CD8-positive, alpha-beta memory T cell (primary cell): Measurements from ENCODE around the gene SIM2. TPM values are rescaled to one million over a fixed set of nuclear protein-coding genes. Genes with fewer than 3 reads are reported as not detected.

Source experiments
- CTCF ChIA-PET: fragments of 350-600 bp; sonication (Branson Sonifier 250); formaldehyde crosslinking; loops from one replicate; lab custom pipeline; 2021; ENCODE audit warnings: antibody characterized with exemption; lab: Charles Lee
- POLR2A ChIA-PET: fragments of 350-600 bp; sonication (Branson Sonifier 250); formaldehyde crosslinking; loops from one replicate; lab custom pipeline; 2021; ENCODE audit warnings: antibody characterized with exemption; lab: Charles Lee
- DNase-seq, 5 donors: peaks; one replicate each; pipeline versions ENCODE4 v3.0.0 to v3.0.0-alpha.2; 2020 to 2022; ENCODE audit warnings: mixed read lengths in 1 of 5
- H3K27ac ChIP-seq: one replicate; pipeline ENCODE4 v1.7.0; 2013; ENCODE audit warnings: low read depth, mild to moderate bottlenecking, low read length, moderate library complexity
- H3K27me3 ChIP-seq: 2 replicates; pipeline ENCODE4 v1.7.0; 2013; ENCODE audit warnings: low read length, mild to moderate bottlenecking; ENCODE audit not compliant: insufficient read depth, poor library complexity, severe bottlenecking
- H3K36me3 ChIP-seq: 2 replicates; pipeline ENCODE4 v1.7.0; 2013; ENCODE audit warnings: mild to moderate bottlenecking, low read length, moderate library complexity; ENCODE audit not compliant: insufficient read depth
- H3K4me1 ChIP-seq: 2 replicates; pipeline ENCODE4 v1.7.0; 2013; ENCODE audit warnings: mild to moderate bottlenecking, low read length, moderate library complexity; ENCODE audit not compliant: insufficient read depth
- H3K4me3 ChIP-seq: 2 replicates; pipeline ENCODE4 v1.7.0; 2013; ENCODE audit warnings: mild to moderate bottlenecking, low read length
- H3K9me3 ChIP-seq: 2 replicates; pipeline ENCODE4 v1.7.0; 2013; ENCODE audit warnings: mild to moderate bottlenecking, low read length
- H3K27ac Mint-ChIP-seq, 8 donors: one replicate each; pipeline ENCODE4 v1.8.0; 2020 to 2021; ENCODE audit warnings: mixed read lengths in 8 of 8, mild to moderate bottlenecking in 6 of 8, inconsistent platforms in 3 of 8, moderate library complexity in 3 of 8
- H3K27me3 Mint-ChIP-seq, 2 donors: one replicate each; pipeline ENCODE4 v1.8.0; 2020 to 2021; ENCODE audit warnings: mixed read lengths in 2 of 2, mild to moderate bottlenecking in 1 of 2, moderate library complexity in 1 of 2
- H3K36me3 Mint-ChIP-seq, 3 donors: one replicate each; pipeline ENCODE4 v1.8.0; 2020 to 2021; ENCODE audit warnings: mixed read lengths in 3 of 3, inconsistent platforms in 1 of 3, mild to moderate bottlenecking in 1 of 3
- H3K4me1 Mint-ChIP-seq, 3 donors: one replicate each; pipeline ENCODE4 v1.8.0; 2020 to 2021; ENCODE audit warnings: mixed read lengths in 3 of 3, inconsistent platforms in 1 of 3, mild to moderate bottlenecking in 1 of 3
- H3K4me3 Mint-ChIP-seq, 7 donors: one replicate each; pipeline ENCODE4 v1.8.0; 2020 to 2021; ENCODE audit warnings: mixed read lengths in 7 of 7, mild to moderate bottlenecking in 6 of 7, moderate library complexity in 4 of 7, inconsistent platforms in 2 of 7
- H3K9me3 Mint-ChIP-seq, 5 donors: one replicate each; pipeline ENCODE4 v1.8.0; 2020 to 2022; ENCODE audit warnings: mixed read lengths in 5 of 5, mild to moderate bottlenecking in 3 of 5, moderate library complexity in 2 of 5, inconsistent platforms in 1 of 5
- polyA plus RNA-seq: library from polyadenylated mRNA; unstranded; fragments of 300-500 nt; fragmentation: Illumina TruSeq; gene quantifications from one replicate; pipeline ENCODE4 v1.2.3, GENCODE V29; 2021
- total RNA-seq, 2 experiments: library from RNA; stranded (reverse); gene quantifications; one replicate each; pipeline ENCODE4 v1.2.3, GENCODE V29; 2021

Gene SIM2
- total and polyA plus RNA-seq, 3 experiments from 2014 or later: 0.07 TPM; not detected in 2

- Histone ChIP-seq H3K27me3 (peaks cover 11% of the 10 kb centered on the region), H3K27ac (no peak overlapping the region), H3K36me3 (no peaks in the 10 kb centered on the region), H3K4me1 (no peaks in the 10 kb centered on the region), H3K9me3 (no peaks in the 10 kb centered on the region), H3K4me3 (no peak overlapping the region)
- no peak overlapping the region for H3K4me3 Mint-ChIP-seq
- no peaks in the 10 kb centered on the region for H3K9me3 Mint-ChIP-seq
- no peaks in the 10 kb centered on the region for H3K36me3 Mint-ChIP-seq
- no peak for DNase-seq
- ChIA-PET POLR2A (no interaction called here), CTCF (no interaction called here)
- no peak overlapping the region for H3K27ac Mint-ChIP-seq
- no peaks in the 10 kb centered on the region for H3K4me1 Mint-ChIP-seq
- H3K27me3 Mint-ChIP-seq: peaks cover 33 to 57% of the 10 kb centered on the region in 2 donors
Measured at GRCh38 chr21:36719614-36720013, 20.7 kb downstream of the SIM2 start.

- ChIA-PET POLR2A (no interaction called here), CTCF (no interaction called here)
- H3K4me1 Mint-ChIP-seq: no peaks in the 10 kb centered on the region
- no peaks in the 10 kb centered on the region for H3K9me3 Mint-ChIP-seq
- Histone ChIP-seq H3K36me3 (no peaks in the 10 kb centered on the region), H3K4me3 (no peak overlapping the region), H3K27ac (no peak overlapping the region), H3K4me1 (no peaks in the 10 kb centered on the region), H3K9me3 (no peaks in the 10 kb centered on the region), H3K27me3 (peaks cover 6% of the 10 kb centered on the region)
- peaks cover 28 to 37% of the 10 kb centered on the region in 2 donors for H3K27me3 Mint-ChIP-seq
- DNase-seq: no peak
- H3K4me3 Mint-ChIP-seq: no peak overlapping the region
- no peak overlapping the region for H3K27ac Mint-ChIP-seq
- H3K36me3 Mint-ChIP-seq: no peaks in the 10 kb centered on the region
Measured at GRCh38 chr21:36721817-36722216, 22.9 kb downstream of the SIM2 start.

GRCh38 chr21:36722370-36723368 lies 23.8 kb downstream of the SIM2 start:
- Mint-ChIP-seq H3K4me1 (no peaks in the 10 kb centered on the region), H3K4me3 (no peak overlapping the region), H3K27ac (no peak overlapping the region), H3K9me3 (no peaks in the 10 kb centered on the region), H3K27me3 (peaks cover 28 to 37% of the 10 kb centered on the region in 2 donors), H3K36me3 (no peaks in the 10 kb centered on the region)
- ChIA-PET CTCF (no interaction called here), POLR2A (no interaction called here)
- Histone ChIP-seq H3K4me3 (no peak overlapping the region), H3K27ac (no peak overlapping the region), H3K36me3 (no peaks in the 10 kb centered on the region), H3K4me1 (no peaks in the 10 kb centered on the region), H3K27me3 (peaks cover 11% of the 10 kb centered on the region), H3K9me3 (no peaks in the 10 kb centered on the region)
- no peak for DNase-seq

GRCh38 chr21:36723371-36723881 lies 24.5 kb downstream of the SIM2 start:
- Mint-ChIP-seq H3K4me3 (no peak overlapping the region), H3K27me3 (peaks cover 26 to 32% of the 10 kb centered on the region in 2 donors), H3K36me3 (no peaks in the 10 kb centered on the region), H3K4me1 (no peaks in the 10 kb centered on the region), H3K27ac (no peak overlapping the region), H3K9me3 (no peaks in the 10 kb centered on the region)
- Histone ChIP-seq H3K27ac (no peak overlapping the region), H3K36me3 (no peaks in the 10 kb centered on the region), H3K4me3 (no peak overlapping the region), H3K4me1 (no peaks in the 10 kb centered on the region), H3K9me3 (no peaks in the 10 kb centered on the region), H3K27me3 (peaks cover 7% of the 10 kb centered on the region)
- no peak for DNase-seq
- ChIA-PET CTCF (no interaction called here), POLR2A (no interaction called here)

- H3K9me3 Mint-ChIP-seq: no peaks in the 10 kb centered on the region
- H3K27me3 ChIP-seq: peaks cover 4% of the 10 kb centered on the region
- no peaks in the 10 kb centered on the region for H3K4me1 Mint-ChIP-seq
- H3K36me3 Mint-ChIP-seq: no peaks in the 10 kb centered on the region
- ChIA-PET CTCF (no interaction called here), POLR2A (no interaction called here)
- no peak for DNase-seq
- H3K27me3 Mint-ChIP-seq: peaks cover 20 to 26% of the 10 kb centered on the region in 2 donors
- no peaks in the 10 kb centered on the region for H3K36me3 ChIP-seq
- H3K27ac Mint-ChIP-seq: no peak overlapping the region
- H3K27ac ChIP-seq: no peak overlapping the region
- no peak overlapping the region for H3K4me3 Mint-ChIP-seq
- no peaks in the 10 kb centered on the region for H3K9me3 ChIP-seq
- no peaks in the 10 kb centered on the region for H3K4me1 ChIP-seq
- no peak overlapping the region for H3K4me3 ChIP-seq
Measured at GRCh38 chr21:36724660-36725059, 25.7 kb downstream of the SIM2 start.

GRCh38 chr21:36725793-36726386 lies 27.0 kb downstream of the SIM2 start:
- Histone ChIP-seq H3K27me3 (peaks cover 4% of the 10 kb centered on the region), H3K27ac (no peak overlapping the region), H3K36me3 (no peaks in the 10 kb centered on the region), H3K9me3 (no peaks in the 10 kb centered on the region), H3K4me1 (no peaks in the 10 kb centered on the region), H3K4me3 (no peak overlapping the region)
- DNase-seq: no peak
- no peaks in the 10 kb centered on the region for H3K36me3 Mint-ChIP-seq
- no peak overlapping the region for H3K27ac Mint-ChIP-seq
- no peaks in the 10 kb centered on the region for H3K4me1 Mint-ChIP-seq
- no peak overlapping the region for H3K4me3 Mint-ChIP-seq
- POLR2A ChIA-PET: no interaction called here
- no peaks in the 10 kb centered on the region for H3K9me3 Mint-ChIP-seq
- H3K27me3 Mint-ChIP-seq: peaks cover 15% of the 10 kb centered on the region in 2 donors
- CTCF ChIA-PET: interaction anchor here (0.6 kb wide), 1 partner anchor 12 kb away, joined by 3 read pairs; no protein-coding TSS in a partner anchor

- H3K9me3 ChIP-seq: no peaks in the 10 kb centered on the region
- peak overlapping the region in 1 of 7 donors; percentile 40 for H3K4me3 Mint-ChIP-seq
- H3K4me1 Mint-ChIP-seq: no peaks in the 10 kb centered on the region
- H3K4me1 ChIP-seq: no peaks in the 10 kb centered on the region
- CTCF ChIA-PET: no interaction called here
- no peak overlapping the region for H3K4me3 ChIP-seq
- H3K27ac Mint-ChIP-seq: no peak overlapping the region
- H3K27me3 Mint-ChIP-seq: peaks cover 8 to 12% of the 10 kb centered on the region in 2 donors
- H3K27ac ChIP-seq: no peak overlapping the region
- H3K36me3 ChIP-seq: no peaks in the 10 kb centered on the region
- POLR2A ChIA-PET: no interaction called here
- no peak for DNase-seq
- H3K27me3 ChIP-seq: peaks cover 4% of the 10 kb centered on the region
- no peaks in the 10 kb centered on the region for H3K36me3 Mint-ChIP-seq
- no peaks in the 10 kb centered on the region for H3K9me3 Mint-ChIP-seq
Measured at GRCh38 chr21:36727866-36728265, 29.0 kb downstream of the SIM2 start.
